Heart left ventricle (tissue), 16 donors: ENCODE results near the gene TBC1D25. TPM values are rescaled to one million over a fixed set of nuclear protein-coding genes. Genes with fewer than 3 reads are reported as not detected.

ENCODE experiments used
- ATAC-seq, 4 donors: fragments of 200-7000 bp; cut with Tn5 transposase; one replicate each; pipeline ENCODE4 v1.9.1; 2020 to 2022; ENCODE audit warnings: moderate library complexity in 4 of 4, mild to moderate bottlenecking in 3 of 4, moderate number of reproducible peaks in 1 of 4
- DNase-seq, 5 donors: peaks; one replicate each; pipeline ENCODE4 v3.0.0-alpha.2; 2020
- H3K27ac ChIP-seq, 12 donors: fragments of 200-600 bp; sonication (generic) in 4 of 12; one replicate each; pipeline versions ENCODE4 v1.5.0 to v1.8.0; 2016 to 2022; ENCODE audit warnings: mild to moderate bottlenecking in 2 of 12
- H3K27me3 ChIP-seq, 9 donors: fragments of 200-600 bp; sonication (generic) in 2 of 9; one replicate each; pipeline versions ENCODE4 v1.5.1 to v1.8.0; 2016 to 2022; ENCODE audit warnings: mild to moderate bottlenecking in 3 of 9
- H3K36me3 ChIP-seq, 9 donors: fragments of 200-600 bp; sonication (generic) in 2 of 9; one replicate each; pipeline versions ENCODE4 v1.5.0 to v1.8.0; 2018 to 2022; ENCODE audit warnings: mild to moderate bottlenecking in 2 of 9
- H3K4me1 ChIP-seq, 12 donors: fragments of 200-600 bp; sonication (generic) in 4 of 12; one replicate each; pipeline versions ENCODE4 v1.5.0 to v1.8.0; 2016 to 2022; ENCODE audit warnings: mild to moderate bottlenecking in 3 of 12
- H3K4me3 ChIP-seq, 12 donors: fragments of 200-600 bp; sonication (generic) in 4 of 12; one replicate each; pipeline versions ENCODE4 v1.5.0 to v1.8.0; 2017 to 2022; ENCODE audit warnings: mild to moderate bottlenecking in 9 of 12, moderate library complexity in 4 of 12
- H3K9me3 ChIP-seq, 12 donors: fragments of 200-600 bp; sonication (generic) in 4 of 12; one replicate each; pipeline versions ENCODE4 v1.5.0 to v1.8.0; 2016 to 2022; ENCODE audit warnings: mild to moderate bottlenecking in 1 of 12
- POLR2A ChIP-seq, 2 donors: fragments of 450-650 bp; IDR thresholded peaks; one replicate each; pipeline ENCODE4 v1.6.1; 2017; ENCODE audit warnings: antibody characterized with exemption in 2 of 2, mild to moderate bottlenecking in 2 of 2, moderate library complexity in 2 of 2
- WGBS, 4 donors: extraction: QIAGEN DNeasy Blood & Tissue Kit in 2 of 4; methylation state at CpG; one replicate each; pipeline versions ENCODE4 v1.1.5 to v1.1.7; 2013 to 2018; 5-methylcytosine and 5-hydroxymethylcytosine counted together
- intact Hi-C, 10 donors: fragments of 100-400 bp; cut with DNase I; formaldehyde crosslinking; loops; one replicate each; pipeline versions ENCODE4 v1.11.1 to v1.14.2; 2022
- polyA plus RNA-seq, 2 donors: library from polyadenylated mRNA; stranded (reverse); fragments of 200-250 nt; gene quantifications; one replicate each; pipeline ENCODE4 v1.2.3, GENCODE V29; 2013
- total RNA-seq, 9 donors: library from RNA; depleted of rRNA in 2 of 9; stranded (reverse); fragments of >200 nt in 2 of 9; fragmentation: NEBNext Ultra II Directional in 3 of 9; extraction: Animal tissue kit (Norgen Biotek cat#: 25700) in 3 of 9; gene quantifications; one replicate each; pipeline versions ENCODE4 v1.1.0 to v1.2.4, GENCODE V29; 2016 to 2023
- TF ChIP-seq, protein P1 (sequence below), 12 donors: fragments of 200-600 bp; sonication (generic) in 4 of 12; IDR thresholded peaks; one replicate each; pipeline versions ENCODE4 v1.5.0 to v1.8.0; 2018 to 2022; ENCODE audit warnings: antibody characterized with exemption in 12 of 12, mild to moderate bottlenecking in 5 of 12
- donor health status: ischemic (EF 13 %, LVEDD 7.1; RV severe dilation, severe dysfunction).
- donor health status: healthy with polysubstance abuse.
- donor health status: DM: no; HTN: yes; CAD: no.
- donor health status: DM: no; HTN: no; CAD: no.
- donor health status: ischemic (EF 25% LVEDD 6.9; RV normal size, moderate dysfunction).
- donor health status: ischemic (EF 25% LVEDD 5.7; RV mildly dilated, moderate dysfunction).
- donor health status: healthy.
- donor health status: DM: yes; HTN: yes; CAD: no.
- donor health status: ischemic (EF 35%, LVEDD 5.7; RV mildly dilated, moderate dysfunction).
- donor health status: nonischemic (EF 11% LVEDD 7.7; RV severe dilation, severe dysfunction).
- donor health status: DM: yes; HTN: yes; CAD: no.
- donor health status: PGD.
- donor health status: ischemic (EF 29% LVEDD 5.4; RV normal size, mild dysfunction).
- donor health status: nonischemic (EF 23%, LVEDD 6.1; RV moderate dilation, normal function).

TBC1D25 gene
- total and polyA plus RNA-seq, 11 donors: 5.2 to 23.7 (median 16.8) TPM

- TF ChIP-seq POLR2A (IDR thresholded peaks at IDR 0.05): peak in 1 of 2 donors; percentile 55
- TF ChIP-seq, protein P1, sequence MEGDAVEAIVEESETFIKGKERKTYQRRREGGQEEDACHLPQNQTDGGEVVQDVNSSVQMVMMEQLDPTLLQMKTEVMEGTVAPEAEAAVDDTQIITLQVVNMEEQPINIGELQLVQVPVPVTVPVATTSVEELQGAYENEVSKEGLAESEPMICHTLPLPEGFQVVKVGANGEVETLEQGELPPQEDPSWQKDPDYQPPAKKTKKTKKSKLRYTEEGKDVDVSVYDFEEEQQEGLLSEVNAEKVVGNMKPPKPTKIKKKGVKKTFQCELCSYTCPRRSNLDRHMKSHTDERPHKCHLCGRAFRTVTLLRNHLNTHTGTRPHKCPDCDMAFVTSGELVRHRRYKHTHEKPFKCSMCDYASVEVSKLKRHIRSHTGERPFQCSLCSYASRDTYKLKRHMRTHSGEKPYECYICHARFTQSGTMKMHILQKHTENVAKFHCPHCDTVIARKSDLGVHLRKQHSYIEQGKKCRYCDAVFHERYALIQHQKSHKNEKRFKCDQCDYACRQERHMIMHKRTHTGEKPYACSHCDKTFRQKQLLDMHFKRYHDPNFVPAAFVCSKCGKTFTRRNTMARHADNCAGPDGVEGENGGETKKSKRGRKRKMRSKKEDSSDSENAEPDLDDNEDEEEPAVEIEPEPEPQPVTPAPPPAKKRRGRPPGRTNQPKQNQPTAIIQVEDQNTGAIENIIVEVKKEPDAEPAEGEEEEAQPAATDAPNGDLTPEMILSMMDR (IDR thresholded peaks at IDR 0.05): peak in 3 of 12 donors; percentile 12 to 23 (median 18)
- no peaks in the 10 kb centered on the region for H3K9me3 ChIP-seq
- H3K27ac ChIP-seq: peak within 1 kb of the TSS; percentile 94 to 100 (median 96)
- intact Hi-C loops: loop anchor here in 1 of 10 donors (10.0 kb wide), 1 partner anchor 63 kb away; the partner anchor contains the start of gene TBC1D25
- H3K36me3 ChIP-seq: peaks cover 0 to 38% (median 35%) of the 10 kb centered on the region in 9 donors
- H3K4me1 ChIP-seq: peaks cover 0 to 12% (median 3%) of the 10 kb centered on the region in 12 donors
- H3K4me3 ChIP-seq: peak within 1 kb of the TSS; percentile 21 to 96 (median 70)
- DNase-seq: peak; percentile 90 to 95 (median 93)
- H3K27me3 ChIP-seq: peaks cover 0 to 4% (median 0%) of the 10 kb centered on the region in 9 donors
- WGBS, 4 donors: 0 to 50% (median 22%) methylated on average over 60 to 62 of the region's 62 CpGs
- peak; percentile 93 to 95 (median 93) for ATAC-seq
These were observed 58.1 kb downstream of the TBC1D25 start, which contains the start of gene WDR13 for GRCh38 chrX:48597353-48598264. WDR13 (plus strand) TSS chrX:48597492; CDS start chrX:48597997, 505 bp downstream.

DNA sequence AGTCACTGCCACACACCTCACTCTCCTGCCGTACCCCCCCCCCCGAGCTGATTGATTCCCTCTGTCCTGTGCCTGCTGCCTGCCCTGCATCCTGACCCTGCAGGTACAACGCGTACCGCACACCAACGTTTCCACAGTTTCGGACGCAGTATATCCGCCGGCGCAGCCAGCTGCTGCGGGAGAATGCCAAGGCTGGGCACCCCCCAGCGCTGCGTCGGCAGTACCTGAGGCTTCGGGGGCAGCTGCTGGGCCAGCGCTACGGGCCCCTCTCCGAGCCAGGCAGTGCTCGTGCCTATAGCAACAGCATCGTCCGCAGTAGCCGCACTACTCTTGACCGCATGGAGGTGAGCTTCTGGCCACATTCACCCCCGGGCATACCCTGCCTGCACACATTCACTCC lies 59.1 kb downstream of the TBC1D25 start:
- Histone ChIP-seq H3K9me3 (no peaks in the 10 kb centered on the region), H3K27ac (peak overlapping the region in 7 of 12 donors; percentile 94 to 99 (median 97)), H3K4me1 (peaks cover 0 to 12% (median 3%) of the 10 kb centered on the region in 12 donors), H3K4me3 (peak overlapping the region in 11 of 12 donors; percentile 38 to 96 (median 71)), H3K36me3 (peaks cover 0 to 46% (median 45%) of the 10 kb centered on the region in 9 donors), H3K27me3 (no peaks in the 10 kb centered on the region)
- WGBS, 4 donors: 86 to 92% (median 88%) methylated on average over 12 to 25 of the region's 25 CpGs
- ATAC-seq (no peak), DNase-seq (no peak)
- TF ChIP-seq, protein P1 (IDR thresholded peaks at IDR 0.05): no peak
- TF ChIP-seq POLR2A (IDR thresholded peaks at IDR 0.05): no peak
- intact Hi-C loops: loop anchor here in 1 of 10 donors (10.0 kb wide), 1 partner anchor 64 kb away; the partner anchor contains the start of gene TBC1D25

DNA sequence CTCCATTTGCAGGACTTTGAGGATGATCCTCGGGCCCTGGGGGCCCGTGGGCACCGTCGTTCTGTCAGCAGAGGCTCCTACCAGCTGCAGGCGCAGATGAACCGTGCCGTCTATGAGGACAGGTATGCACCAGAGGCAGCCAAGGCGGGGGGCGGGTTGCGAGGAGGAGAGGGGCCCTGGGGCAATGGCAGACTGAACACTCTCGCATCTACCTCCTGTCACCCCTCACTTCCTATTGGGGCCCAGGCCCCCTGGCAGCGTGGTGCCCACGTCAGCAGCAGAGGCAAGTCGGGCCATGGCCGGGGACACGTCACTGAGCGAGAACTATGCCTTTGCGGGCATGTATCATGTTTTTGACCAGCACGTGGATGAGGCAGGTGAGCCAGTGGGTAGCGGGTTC lies 59.8 kb downstream of the TBC1D25 start:
- Histone ChIP-seq H3K9me3 (no peaks in the 10 kb centered on the region), H3K4me1 (peaks cover 0 to 12% (median 3%) of the 10 kb centered on the region in 12 donors), H3K27ac (no peak overlapping the region), H3K36me3 (peaks cover 0 to 53% (median 51%) of the 10 kb centered on the region in 9 donors), H3K27me3 (no peaks in the 10 kb centered on the region), H3K4me3 (no peak overlapping the region)
- intact Hi-C loops: loop anchor here in 1 of 10 donors (10.0 kb wide), 1 partner anchor 65 kb away; the partner anchor contains the start of gene TBC1D25
- 90 to 97% (median 93%) methylated on average over 19 to 20 of the region's 20 CpGs for WGBS, 4 donors
- DNase-seq: no peak
- no peak for ATAC-seq
- TF ChIP-seq, protein P1 (IDR thresholded peaks at IDR 0.05): no peak
- TF ChIP-seq POLR2A (IDR thresholded peaks at IDR 0.05): no peak

DNA sequence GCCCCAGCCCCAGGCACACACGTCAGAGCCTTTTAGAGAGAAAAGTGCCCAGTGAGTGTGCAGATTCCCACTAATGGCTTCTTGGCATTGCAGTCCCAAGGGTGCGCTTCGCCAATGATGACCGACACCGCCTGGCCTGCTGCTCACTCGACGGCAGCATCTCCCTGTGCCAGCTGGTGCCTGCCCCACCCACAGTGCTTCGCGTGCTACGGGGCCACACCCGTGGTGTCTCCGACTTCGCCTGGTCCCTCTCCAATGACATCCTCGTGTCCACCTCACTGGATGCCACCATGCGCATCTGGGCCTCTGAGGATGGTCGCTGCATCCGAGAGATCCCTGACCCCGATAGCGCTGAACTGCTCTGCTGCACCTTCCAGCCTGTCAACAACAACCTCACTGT lies 60.7 kb downstream of the TBC1D25 start:
- no peak for ATAC-seq
- H3K9me3 ChIP-seq: no peaks in the 10 kb centered on the region
- no peaks in the 10 kb centered on the region for H3K27me3 ChIP-seq
- intact Hi-C loops: loop anchor here in 1 of 10 donors (10.0 kb wide), 1 partner anchor 475 kb away; the partner anchor contains the start of genes PRAF2 and WDR45
- peaks cover 0 to 61% (median 59%) of the 10 kb centered on the region in 9 donors for H3K36me3 ChIP-seq
- WGBS, 4 donors: 89 to 91% (median 90%) methylated on average over 10 to 19 of the region's 19 CpGs
- no peak for TF ChIP-seq POLR2A (IDR thresholded peaks at IDR 0.05)
- TF ChIP-seq, protein P1 (IDR thresholded peaks at IDR 0.05): no peak
- peaks cover 0 to 12% (median 3%) of the 10 kb centered on the region in 12 donors for H3K4me1 ChIP-seq
- no peak overlapping the region for H3K4me3 ChIP-seq
- peak in 1 of 5 donors; percentile 27 for DNase-seq
- no peak overlapping the region for H3K27ac ChIP-seq
